DND-41 (cell line): Measurements from ENCODE around the gene FAM131C.

Experiments
- ATAC-seq: fragments of 200-7000 bp; cut with Tn5 transposase; 3 replicates; pipeline ENCODE4 v1.9.1; 2021; ENCODE audit warnings: low read depth; ENCODE audit not compliant: insufficient read depth
- DNase-seq: peaks from one replicate; pipeline ENCODE4 v3.0.0-alpha.2; 2020
- H2AFZ ChIP-seq: 2 replicates; pipeline ENCODE4 v1.6.0; 2012; ENCODE audit warnings: low read depth, low read length
- H3K27ac ChIP-seq: 2 replicates; pipeline ENCODE4 v1.5.1; 2012; ENCODE audit warnings: low read length, inconsistent platforms
- H3K27me3 ChIP-seq: fragments of 200-600 bp; sonication (generic); 2 replicates; pipeline ENCODE4 v1.6.0; 2012; ENCODE audit warnings: low read length, mild to moderate bottlenecking, inconsistent platforms; ENCODE audit not compliant: insufficient read depth, poor library complexity
- H3K36me3 ChIP-seq: 2 replicates; pipeline ENCODE4 v1.5.1; 2012; ENCODE audit warnings: low read length, inconsistent platforms; ENCODE audit not compliant: insufficient read depth
- H3K4me1 ChIP-seq: 2 replicates; pipeline ENCODE4 v1.5.1; 2012; ENCODE audit warnings: mild to moderate bottlenecking, low read length; ENCODE audit not compliant: insufficient read depth
- H3K4me2 ChIP-seq: 2 replicates; pipeline ENCODE4 v1.6.0; 2012; ENCODE audit warnings: mild to moderate bottlenecking, moderate library complexity, low read length, inconsistent platforms; ENCODE audit not compliant: insufficient read depth
- H3K4me3 ChIP-seq, 2 experiments: fragments of 200-600 bp in 1 of 2; shearing (Covaris generic) in 1 of 2; 2 replicates each; pipeline ENCODE4 v1.5.1; 2012 to 2016; ENCODE audit warnings: inconsistent platforms in 2 of 2, low read length in 2 of 2, mild to moderate bottlenecking in 2 of 2, low read depth in 1 of 2, moderate library complexity in 1 of 2
- H3K79me2 ChIP-seq: 2 replicates; pipeline ENCODE4 v1.6.0; 2012; ENCODE audit warnings: low read length, inconsistent platforms; ENCODE audit not compliant: insufficient read depth
- H3K9ac ChIP-seq: 2 replicates; pipeline ENCODE4 v1.6.0; 2012; ENCODE audit warnings: low read depth, mild to moderate bottlenecking, inconsistent platforms, low read length, moderate library complexity
- H3K9me3 ChIP-seq: 2 replicates; pipeline ENCODE4 v1.5.1; 2012; ENCODE audit warnings: low read length, moderate library complexity, mild to moderate bottlenecking, inconsistent platforms; ENCODE audit not compliant: insufficient read depth, severe bottlenecking
- H4K20me1 ChIP-seq: 2 replicates; pipeline ENCODE4 v1.6.0; 2012; ENCODE audit warnings: low read length; ENCODE audit not compliant: insufficient read depth
- CTCF ChIP-seq: IDR thresholded peaks from 2 replicates; pipeline ENCODE4 v1.5.1; 2012; ENCODE audit warnings: borderline replicate concordance, low read length, moderate library complexity, mild to moderate bottlenecking; ENCODE audit not compliant: poor library complexity, severe bottlenecking; ENCODE audit errors: extremely low read depth
- EZH2 ChIP-seq: IDR thresholded peaks from 3 replicates; pipeline ENCODE4 v1.6.1; 2012; ENCODE audit warnings: borderline replicate concordance, low read depth, mild to moderate bottlenecking, moderate library complexity, low read length, inconsistent platforms; ENCODE audit not compliant: severe bottlenecking

FAM131C gene

GRCh38 chr1:16013220-16013907 is 60.1 kb downstream of the FAM131C start:
- no peak for DNase-seq
- H3K9ac ChIP-seq, result no peak overlapping the region

GRCh38 chr1:16012590-16013219 is 60.7 kb downstream of the FAM131C start:
- Histone ChIP-seq H3K27ac (no peak overlapping the region), H3K4me2 (no peak overlapping the region), H3K9me3 (no peaks in the 10 kb centered on the region), H2AFZ (no peak overlapping the region), H3K4me3 (no peak overlapping the region), H3K27me3 (no peaks in the 10 kb centered on the region), H3K79me2 (no peaks in the 10 kb centered on the region), H4K20me1 (0 out of 2 replicates have a peak, but pooled peaks cover 3% of the 10 kb centered on the region), H3K4me1 (no peaks in the 10 kb centered on the region), H3K36me3 (no peaks in the 10 kb centered on the region), H3K9ac (no peak overlapping the region)
- ATAC-seq, result no peak
- no peak for DNase-seq
- TF ChIP-seq CTCF (no peak), EZH2 (no peak)

More at GRCh38 chr1:16013220-16013907, 60.1 kb downstream of the FAM131C start:
- H3K27ac ChIP-seq, result no peak overlapping the region
- no peaks in the 10 kb centered on the region for H3K9me3 ChIP-seq
- no peak overlapping the region for H3K4me2 ChIP-seq
- H3K36me3 ChIP-seq, result no peaks in the 10 kb centered on the region
- H3K79me2 ChIP-seq, result no peaks in the 10 kb centered on the region
- no peaks in the 10 kb centered on the region for H3K27me3 ChIP-seq
- 0 out of 2 replicates have a peak, but pooled peaks cover 9% of the 10 kb centered on the region for H4K20me1 ChIP-seq
- no peak overlapping the region for H3K4me3 ChIP-seq
- TF ChIP-seq EZH2, result no peak
- TF ChIP-seq CTCF, result no peak
- no peaks in the 10 kb centered on the region for H3K4me1 ChIP-seq
- ATAC-seq, result no peak
- H2AFZ ChIP-seq, result no peak overlapping the region

- no peak overlapping the region for H3K9ac ChIP-seq
- DNase-seq (no peak), ATAC-seq (no peak)
- no peaks in the 10 kb centered on the region for H3K36me3 ChIP-seq
- H3K4me3 ChIP-seq, result no peak overlapping the region
- H4K20me1 ChIP-seq, result 0 out of 2 replicates have a peak, but pooled peaks cover 3% of the 10 kb centered on the region
- TF ChIP-seq EZH2, result no peak
- no peak for TF ChIP-seq CTCF
- no peaks in the 10 kb centered on the region for H3K9me3 ChIP-seq
- no peaks in the 10 kb centered on the region for H3K4me1 ChIP-seq
- H3K4me2 ChIP-seq, result no peak overlapping the region
- H3K27ac ChIP-seq, result no peak overlapping the region
- H3K79me2 ChIP-seq, result no peaks in the 10 kb centered on the region
- no peaks in the 10 kb centered on the region for H3K27me3 ChIP-seq
- no peak overlapping the region for H2AFZ ChIP-seq
Observed at GRCh38 chr1:16011936-16012589, 61.4 kb downstream of the FAM131C start.
